A549 (cell line): Measurements from ENCODE around the gene MFSD2A.
"Not testable (repeated sequence)": the region's sequence is repeated elsewhere in the genome, so short reads cannot be mapped to it uniquely, and the experiment has no call there.

Experiments
- CTCF ChIP-seq: fragments of >200 bp; sonication (Bioruptor Twin); formaldehyde crosslinking; IDR thresholded peaks from 3 replicates; pipeline ENCODE4 v1.5.1; 2016
- E2F6 ChIP-seq: IDR thresholded peaks from 2 replicates; pipeline ENCODE4 v1.6.1; 2012; ENCODE audit warnings: low read depth, borderline replicate concordance
- ESRRA ChIP-seq: fragments of 150-350 bp; IDR thresholded peaks from 2 replicates; pipeline ENCODE4 v1.6.1; 2014; ENCODE audit warnings: mild to moderate bottlenecking, low read length, borderline replicate concordance
- POLR2A ChIP-seq: IDR thresholded peaks from 2 replicates; pipeline ENCODE4 v1.6.1; 2012; ENCODE audit warnings: mild to moderate bottlenecking, low read length
- REST ChIP-seq: fragments of 200-600 bp; sonication (generic); IDR thresholded peaks from 2 replicates; pipeline ENCODE4 v1.6.1; 2016; ENCODE audit warnings: antibody characterized with exemption, mild to moderate bottlenecking, moderate library complexity
- RFX5 ChIP-seq: fragments of 450-650 bp; IDR thresholded peaks from 2 replicates; pipeline ENCODE4 v1.7.1; 2014; ENCODE audit warnings: antibody characterized with exemption, mild to moderate bottlenecking, moderate library complexity

GRCh38 chr1:39984480-39984879 lies 29.5 kb downstream of the MFSD2A start:
- TF ChIP-seq RFX5, CTCF, REST, POLR2A, E2F6, ESRRA: not testable (repeated sequence)
